GM19238 (cell line): ENCODE results near the gene GLI2.

Experiments used
- DNase-seq: peaks from one replicate; pipeline ENCODE4 v3.0.0; 2011; ENCODE audit warnings: low spot score; ENCODE audit not compliant: insufficient read length

The GLI2 gene

GRCh38 chr2:120735746-120736170, at the start of gene GLI2:
GLI2 (plus strand) TSS chr2:120735868; CDS start chr2:120797321, 61,453 bp downstream.
- DNase-seq = no peak

GRCh38 chr2:120685974-120686297, 49.7 kb upstream of the GLI2 start:
- DNase-seq = no peak

GRCh38 chr2:120686511-120687168, 49.0 kb upstream of the GLI2 start:
- DNase-seq = no peak

GRCh38 chr2:120687210-120687609, 48.5 kb upstream of the GLI2 start:
- no peak for DNase-seq

- DNase-seq = no peak
These were observed 45.1 kb upstream of the GLI2 start for GRCh38 chr2:120690521-120690920.

- DNase-seq = no peak
These were observed 44.3 kb upstream of the GLI2 start for GRCh38 chr2:120691410-120691809.

- no peak for DNase-seq
These were observed 43.0 kb upstream of the GLI2 start for GRCh38 chr2:120692691-120693090.

GRCh38 chr2:120693121-120693520, 42.5 kb upstream of the GLI2 start:
- no peak for DNase-seq

GRCh38 chr2:120694034-120694433, 41.6 kb upstream of the GLI2 start:
- no peak for DNase-seq

- no peak for DNase-seq
These were observed 38.2 kb upstream of the GLI2 start for GRCh38 chr2:120697471-120697870.

GRCh38 chr2:120699292-120699691, 36.4 kb upstream of the GLI2 start:
- no peak for DNase-seq

- no peak for DNase-seq
These were observed 35.0 kb upstream of the GLI2 start for GRCh38 chr2:120700659-120701058.

- no peak for DNase-seq
These were observed 34.6 kb upstream of the GLI2 start for GRCh38 chr2:120701096-120701495.

GRCh38 chr2:120701499-120701898, 34.2 kb upstream of the GLI2 start:
- DNase-seq = no peak

- no peak for DNase-seq
These were observed 33.6 kb upstream of the GLI2 start for GRCh38 chr2:120702061-120702460.

- no peak for DNase-seq
These were observed 32.9 kb upstream of the GLI2 start for GRCh38 chr2:120702801-120703200.

GRCh38 chr2:120703330-120703994, 32.2 kb upstream of the GLI2 start:
- DNase-seq = no peak

- DNase-seq = no peak
These were observed 31.0 kb upstream of the GLI2 start for GRCh38 chr2:120704696-120705095.

GRCh38 chr2:120707816-120708215, 27.9 kb upstream of the GLI2 start:
- no peak for DNase-seq

GRCh38 chr2:120708944-120709607, 26.6 kb upstream of the GLI2 start:
- no peak for DNase-seq

GRCh38 chr2:120709608-120710041, 26.0 kb upstream of the GLI2 start:
- no peak for DNase-seq

- DNase-seq = no peak
These were observed 25.4 kb upstream of the GLI2 start for GRCh38 chr2:120710256-120710655.

- DNase-seq = no peak
These were observed 24.0 kb upstream of the GLI2 start for GRCh38 chr2:120711694-120712093.
